Measurements from ENCODE around the gene DHX15.

The DHX15 gene

GRCh38 chr4:24594887-24595286 lies 10.5 kb upstream of the DHX15 start:
- no peak overlapping the region for H3K4me3 ChIP-seq (ENCODE audit: control insufficient read depth, low read depth, low read length)
- TF ChIP-seq CTCF (IDR thresholded peaks at IDR 0.05; ENCODE audit: control insufficient read depth, insufficient read depth, low read depth, low read length, missing control alignments), result no peak
- no peak for DNase-seq (ENCODE audit: low read depth)

DNA sequence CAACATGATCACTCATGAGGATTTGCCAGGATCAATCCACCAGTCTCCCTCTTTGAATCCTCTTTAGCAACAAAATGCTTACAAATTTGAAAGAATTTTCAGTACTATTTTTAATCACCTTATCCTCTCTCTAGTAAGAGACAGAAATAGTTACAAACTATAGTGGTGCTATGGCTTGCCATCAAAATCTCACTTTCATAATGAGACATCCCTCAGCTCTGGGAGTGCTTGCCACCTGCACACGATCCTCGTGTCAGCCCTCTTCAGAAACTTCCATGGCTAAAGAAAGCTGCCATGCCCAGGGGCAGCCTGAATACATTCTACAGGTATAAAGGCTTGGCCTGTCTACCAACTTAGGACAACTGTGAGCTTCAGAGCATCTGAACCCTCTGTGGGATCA lies 5.1 kb upstream of the DHX15 start:
- no peak for TF ChIP-seq CTCF (IDR thresholded peaks at IDR 0.05; ENCODE audit: control insufficient read depth, insufficient read depth, low read depth, low read length, missing control alignments)
- no peak for DNase-seq (ENCODE audit: low read depth)
- H3K4me3 ChIP-seq (ENCODE audit: control insufficient read depth, low read depth, low read length), result no peak overlapping the region

DNA sequence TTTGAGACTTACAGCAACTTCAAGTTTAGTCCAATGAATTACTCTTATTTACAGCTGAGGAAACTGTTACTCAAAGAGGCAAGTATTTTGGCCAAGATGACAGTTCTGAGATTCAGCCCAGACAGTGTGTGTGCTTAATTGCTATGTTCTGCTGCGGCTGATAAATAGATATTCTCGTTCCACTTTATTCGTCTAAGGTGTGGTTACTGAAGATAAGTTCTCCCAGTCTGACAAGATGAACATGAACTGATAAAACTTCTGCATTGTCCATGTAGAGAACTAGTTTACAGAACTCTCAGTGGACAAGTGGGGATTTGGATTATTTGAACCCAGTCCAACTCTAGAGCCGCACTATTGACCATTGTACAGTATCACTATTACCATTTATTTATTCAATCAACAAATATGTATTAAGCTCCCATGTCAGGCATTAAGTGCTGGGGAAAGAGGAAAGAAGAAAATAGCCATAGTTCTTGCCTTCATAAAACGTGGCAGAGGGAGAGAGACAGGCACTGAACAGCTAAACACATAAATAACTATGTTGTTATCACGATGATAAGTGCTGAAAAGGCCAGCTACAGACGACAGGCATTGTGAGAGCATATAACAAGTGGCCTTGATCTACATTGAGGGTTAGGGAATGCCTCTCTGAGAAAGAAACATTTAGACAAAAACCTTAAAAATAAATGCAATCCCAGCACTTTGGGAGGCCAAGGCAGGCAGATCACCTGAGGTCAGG lies 4.0 kb upstream of the DHX15 start:
- DNase-seq (ENCODE audit: low read depth), result no peak
- no peak for TF ChIP-seq CTCF (IDR thresholded peaks at IDR 0.05; ENCODE audit: control insufficient read depth, insufficient read depth, low read depth, low read length, missing control alignments)
- no peak overlapping the region for H3K4me3 ChIP-seq (ENCODE audit: control insufficient read depth, low read depth, low read length)

DNA sequence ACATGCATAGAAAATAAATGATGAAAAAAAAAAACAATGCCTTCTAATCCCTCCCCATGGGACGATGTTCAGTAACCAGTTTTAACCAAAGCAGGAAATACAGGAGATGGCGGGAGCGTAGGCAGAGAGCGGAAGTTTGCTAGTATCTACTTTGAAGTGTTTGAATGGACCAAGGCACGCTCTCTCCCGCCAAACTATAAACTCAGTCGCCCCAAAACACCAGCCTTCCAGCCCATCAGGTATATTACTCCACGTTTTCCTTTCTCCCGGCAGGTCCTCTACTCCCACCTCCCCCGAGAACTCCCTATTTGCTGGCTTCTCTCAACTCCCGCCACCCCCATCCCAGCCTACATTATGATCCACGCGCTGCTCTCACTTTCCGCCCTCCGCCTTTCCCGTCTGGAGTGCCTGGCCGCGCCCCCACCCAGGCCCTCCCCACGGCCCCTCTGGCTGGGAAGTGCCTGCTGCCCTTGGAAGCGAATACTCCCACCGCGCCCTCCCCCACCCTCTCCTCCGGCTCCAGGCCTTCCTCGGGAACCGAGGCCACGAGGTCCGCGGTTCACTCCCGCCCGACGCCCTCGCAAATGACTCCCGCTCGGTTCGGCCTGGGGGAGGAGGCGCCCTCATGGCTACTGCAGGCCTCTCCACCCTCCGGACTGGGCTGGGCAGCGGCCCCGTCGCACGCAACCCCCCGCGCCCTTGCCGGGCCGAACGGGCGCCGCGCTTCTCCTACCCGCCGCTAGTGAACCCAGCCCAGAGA lies 723 bp downstream of the DHX15 start:
- H3K4me3 ChIP-seq (ENCODE audit: control insufficient read depth, low read depth, low read length), result peak overlapping the region; percentile 83
- TF ChIP-seq CTCF (IDR thresholded peaks at IDR 0.05; ENCODE audit: control insufficient read depth, insufficient read depth, low read depth, low read length, missing control alignments), result no peak
- no peak for DNase-seq (ENCODE audit: low read depth)

GRCh38 chr4:24582235-24582832 lies 2.0 kb downstream of the DHX15 start:
- DNase-seq (ENCODE audit: low read depth), result no peak
- TF ChIP-seq CTCF (IDR thresholded peaks at IDR 0.05; ENCODE audit: control insufficient read depth, insufficient read depth, low read depth, low read length, missing control alignments), result no peak

DNA sequence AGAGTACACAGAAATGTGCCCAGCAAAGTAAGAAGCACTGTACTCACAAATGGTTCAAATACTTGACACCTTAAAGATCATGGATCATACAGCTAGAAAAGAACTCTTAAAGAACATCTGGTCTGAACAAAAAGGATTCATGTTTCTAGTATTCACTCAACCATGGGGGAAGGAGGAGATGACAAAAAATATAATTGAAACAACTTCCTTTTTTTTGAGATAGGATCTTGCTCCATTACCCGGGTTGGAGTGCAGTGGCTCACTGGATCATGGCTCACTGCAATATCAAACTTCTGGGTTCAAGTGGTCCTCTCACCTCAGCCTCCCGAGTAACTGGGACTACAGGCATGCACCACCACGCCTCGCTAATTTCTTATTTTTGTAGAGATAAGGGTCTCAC lies 6.0 kb downstream of the DHX15 start:
- no peak for DNase-seq (ENCODE audit: low read depth)
- TF ChIP-seq CTCF (IDR thresholded peaks at IDR 0.05; ENCODE audit: control insufficient read depth, insufficient read depth, low read depth, low read length, missing control alignments), result no peak
- H3K4me3 ChIP-seq (ENCODE audit: control insufficient read depth, low read depth, low read length), result no peak overlapping the region

More at GRCh38 chr4:24582235-24582832, 2.0 kb downstream of the DHX15 start:
- H3K4me3 ChIP-seq (ENCODE audit: control insufficient read depth, low read depth, low read length), result peak overlapping the region; percentile 83

Measured in AG09309 (cell line).